Common myeloid progenitor, CD34-positive (primary cell): ENCODE measurements around the gene SCGB1D4.
"Not testable (repeated sequence)": the region's sequence is repeated elsewhere in the genome, so short reads cannot be mapped to it uniquely, and the experiment has no call there.

Experiments used
- CTCF ChIA-PET: fragments of 350-600 bp; sonication (Branson Sonifier 250); formaldehyde crosslinking; loops from one replicate; lab custom pipeline; 2021; ENCODE audit warnings: antibody characterized with exemption; lab: Charles Lee
- POLR2A ChIA-PET: fragments of 350-600 bp; sonication (Branson Sonifier 250); formaldehyde crosslinking; loops from one replicate; lab custom pipeline; 2021; ENCODE audit warnings: antibody characterized with exemption; lab: Charles Lee
- DNase-seq, 3 donors: peaks; one replicate each; pipeline versions ENCODE4 v3.0.0 to v3.0.0-alpha.2; 2013
- H3K27ac ChIP-seq, 2 experiments: 1 replicate in 1 of 2; 2 replicates in 1 of 2; pipeline ENCODE4 v1.7.0; 2013; ENCODE audit warnings: inconsistent platforms in 2 of 2, low read length in 2 of 2, mild to moderate bottlenecking in 2 of 2, low read depth in 1 of 2, moderate library complexity in 1 of 2; ENCODE audit not compliant: severe bottlenecking in 2 of 2, insufficient read depth in 1 of 2, poor library complexity in 1 of 2
- H3K27me3 ChIP-seq, 5 experiments: replicated peaks in 2 of 5; 1 replicate in 3 of 5; 2 replicates in 2 of 5; pipeline versions ENCODE4 v1.6.1 to v1.7.0; 2013; ENCODE audit warnings: low read length in 4 of 5, mild to moderate bottlenecking in 2 of 5, moderate library complexity in 2 of 5, inconsistent platforms in 1 of 5; ENCODE audit not compliant: insufficient read depth in 5 of 5, control insufficient read depth in 4 of 5
- H3K36me3 ChIP-seq, 4 experiments: 1 replicate in 2 of 4; 2 replicates in 2 of 4; pipeline versions ENCODE4 v1.6.1 to v1.7.0; 2013; ENCODE audit warnings: low read length in 3 of 4, control low read depth in 1 of 4, mild to moderate bottlenecking in 1 of 4; ENCODE audit not compliant: control insufficient read depth in 4 of 4, insufficient read depth in 4 of 4
- H3K4me1 ChIP-seq, 4 experiments: 1 replicate in 3 of 4; 2 replicates in 1 of 4; pipeline versions ENCODE4 v1.6.1 to v1.7.1; 2013; ENCODE audit warnings: low read length in 3 of 4, mild to moderate bottlenecking in 3 of 4, control low read depth in 1 of 4, inconsistent platforms in 1 of 4, moderate library complexity in 1 of 4; ENCODE audit not compliant: control insufficient read depth in 4 of 4, insufficient read depth in 4 of 4; ENCODE audit errors: control extremely low read depth in 1 of 4
- H3K4me3 ChIP-seq, 7 experiments: 1 replicate in 4 of 7; 2 replicates in 3 of 7; pipeline versions ENCODE4 v1.5.1 to v1.7.0; 2013; ENCODE audit warnings: mild to moderate bottlenecking in 7 of 7, low read length in 6 of 7, moderate library complexity in 6 of 7, inconsistent platforms in 2 of 7, low read depth in 2 of 7, control low read depth in 1 of 7; ENCODE audit not compliant: insufficient read depth in 4 of 7, control insufficient read depth in 1 of 7; ENCODE audit errors: extremely low read depth in 1 of 7
- H3K9me3 ChIP-seq, 5 experiments: 1 replicate in 4 of 5; 2 replicates in 1 of 5; pipeline versions ENCODE4 v1.6.1 to v1.7.1; 2013; ENCODE audit warnings: low read length in 4 of 5, mild to moderate bottlenecking in 2 of 5, inconsistent platforms in 1 of 5, low read depth in 1 of 5, moderate library complexity in 1 of 5; ENCODE audit not compliant: control insufficient read depth in 4 of 5, insufficient read depth in 2 of 5; ENCODE audit errors: control extremely low read depth in 1 of 5
- WGBS: methylation state at CpG from one replicate; pipeline ENCODE4 v1.1.5; 2013; ENCODE audit not compliant: insufficient coverage; 5-methylcytosine and 5-hydroxymethylcytosine counted together

The SCGB1D4 gene

GRCh38 chr11:62326719-62327118 lies 27.8 kb upstream of the SCGB1D4 start:
- H3K36me3 ChIP-seq, CTCF ChIA-PET, H3K27ac ChIP-seq, H3K9me3 ChIP-seq, POLR2A ChIA-PET, H3K4me3 ChIP-seq, DNase-seq, H3K27me3 ChIP-seq, H3K4me1 ChIP-seq: not testable (repeated sequence)
- WGBS, result 90% methylated on average over 2 of the region's 6 CpGs

- POLR2A ChIA-PET, result not testable (repeated sequence)
- 100% methylated on average over 1 of the region's 5 CpGs for WGBS
- CTCF ChIA-PET, result interaction anchor here (0.5 to 0.6 kb wide), 2 partner anchors 39 to 1125 kb away, joined by 3 read pairs; no protein-coding TSS in a partner anchor
These were observed 26.9 kb upstream of the SCGB1D4 start for GRCh38 chr11:62325781-62326180.

GRCh38 chr11:62324731-62325556 lies 26.1 kb upstream of the SCGB1D4 start:
- Histone ChIP-seq H3K36me3 (no peaks in the 10 kb centered on the region), H3K27ac (no peak overlapping the region), H3K9me3 (no peaks in the 10 kb centered on the region), H3K27me3 (peaks cover 0 to 3% (median 0%) of the 10 kb centered on the region in 5 experiments), H3K4me3 (no peak overlapping the region), H3K4me1 (peaks cover 0 to 2% (median 0%) of the 10 kb centered on the region in 4 experiments)
- ChIA-PET CTCF (interaction anchor here (0.6 to 4.5 kb wide), 2 partner anchors 15 to 40 kb away, joined by 3 to 19 read pairs; no protein-coding TSS in a partner anchor), POLR2A (no interaction called here)
- WGBS, result 23% methylated on average over 7 of the region's 18 CpGs
- peak; percentile 73 to 84 (median 82) for DNase-seq

More at GRCh38 chr11:62325781-62326180, 26.9 kb upstream of the SCGB1D4 start:
- not testable (repeated sequence) for H3K27ac ChIP-seq, H3K4me3 ChIP-seq, H3K27me3 ChIP-seq, H3K36me3 ChIP-seq, DNase-seq, H3K9me3 ChIP-seq, H3K4me1 ChIP-seq

- Histone ChIP-seq H3K9me3 (no peaks in the 10 kb centered on the region), H3K36me3 (no peaks in the 10 kb centered on the region), H3K27me3 (peaks cover 0 to 4% (median 0%) of the 10 kb centered on the region in 5 experiments), H3K4me3 (no peak overlapping the region), H3K4me1 (no peaks in the 10 kb centered on the region), H3K27ac (no peak overlapping the region)
- DNase-seq, result no peak
- 100% methylated on average over 1 of the region's 2 CpGs for WGBS
- ChIA-PET CTCF (interaction anchor here (0.8 to 4.5 kb wide), 10 partner anchors 8 to 158 kb away, joined by 3 to 19 read pairs (median 4); partner anchors contain the start of gene SCGB1D2), POLR2A (no interaction called here)
These were observed 23.6 kb upstream of the SCGB1D4 start for GRCh38 chr11:62322524-62322923.

- peak in 2 of 3 donors; percentile 6 to 13 for DNase-seq
- Histone ChIP-seq H3K9me3 (no peaks in the 10 kb centered on the region), H3K27ac (no peak overlapping the region), H3K4me1 (peaks cover 0 to 9% (median 5%) of the 10 kb centered on the region in 4 experiments), H3K36me3 (no peaks in the 10 kb centered on the region), H3K4me3 (no peak overlapping the region), H3K27me3 (peaks cover 0 to 13% (median 0%) of the 10 kb centered on the region in 5 experiments)
- POLR2A ChIA-PET, result no interaction called here
- no CpG with 5 or more reads among the region's 1 CpG for WGBS
- CTCF ChIA-PET, result no interaction called here
These were observed 16.6 kb upstream of the SCGB1D4 start for GRCh38 chr11:62315431-62315830.

GRCh38 chr11:62309991-62310390 lies 11.1 kb upstream of the SCGB1D4 start:
- H3K4me1 ChIP-seq, result peaks cover 0 to 9% (median 5%) of the 10 kb centered on the region in 4 experiments
- no peak overlapping the region for H3K4me3 ChIP-seq
- peak; percentile 31 to 89 (median 84) for DNase-seq
- ChIA-PET POLR2A (no interaction called here), CTCF (interaction anchor here (1.0 to 3.8 kb wide), 3 partner anchors 10 to 138 kb away, joined by 3 to 11 read pairs (median 5); partner anchors contain the start of gene SCGB1D4)
- no peaks in the 10 kb centered on the region for H3K36me3 ChIP-seq
- WGBS, result 29% methylated on average over 5 of the region's 7 CpGs
- H3K27ac ChIP-seq, result no peak overlapping the region
- H3K27me3 ChIP-seq, result peaks cover 0 to 7% (median 4%) of the 10 kb centered on the region in 5 experiments
- peaks cover 0 to 6% (median 0%) of the 10 kb centered on the region in 5 experiments for H3K9me3 ChIP-seq

- Histone ChIP-seq H3K27ac (no peak overlapping the region), H3K4me3 (no peak overlapping the region), H3K36me3 (no peaks in the 10 kb centered on the region), H3K4me1 (peaks cover 0 to 9% (median 5%) of the 10 kb centered on the region in 4 experiments), H3K9me3 (peaks cover 0 to 6% (median 0%) of the 10 kb centered on the region in 5 experiments), H3K27me3 (peaks cover 0 to 6% (median 2%) of the 10 kb centered on the region in 5 experiments)
- DNase-seq, result no peak
- ChIA-PET POLR2A (no interaction called here), CTCF (no interaction called here)
These were observed 9.1 kb upstream of the SCGB1D4 start for GRCh38 chr11:62307950-62308349.
